Colonic mucosa (tissue), 4 donors: Measurements from ENCODE around the gene ADGRB3. TPM values are rescaled to one million over a fixed set of nuclear protein-coding genes. Genes with fewer than 3 reads are reported as not detected.

Experiments used
- DNase-seq: peaks from one replicate; pipeline ENCODE4 v3.0.0-alpha.2; 2020
- H3K27ac ChIP-seq: fragments of 200-600 bp; one replicate; pipeline ENCODE4 v1.8.0; 2021
- H3K27me3 ChIP-seq: fragments of 200-600 bp; one replicate; pipeline ENCODE4 v1.8.0; 2021
- H3K36me3 ChIP-seq: fragments of 200-600 bp; one replicate; pipeline ENCODE4 v1.8.0; 2021
- H3K4me1 ChIP-seq: fragments of 200-600 bp; one replicate; pipeline ENCODE4 v1.8.0; 2021; ENCODE audit warnings: mild to moderate bottlenecking
- H3K4me3 ChIP-seq: fragments of 200-600 bp; one replicate; pipeline ENCODE4 v1.8.0; 2021
- H3K9ac ChIP-seq, 2 donors: one replicate each; pipeline ENCODE4 v1.7.0; 2013; ENCODE audit warnings: control low read depth in 2 of 2, low read depth in 2 of 2, low read length in 2 of 2
- H3K9me3 ChIP-seq: fragments of 200-600 bp; one replicate; pipeline ENCODE4 v1.8.0; 2021
- intact Hi-C: fragments of 100-400 bp; cut with DNase I; formaldehyde crosslinking; loops from one replicate; pipeline ENCODE4 v1.14.1; 2022
- total RNA-seq, 2 donors: library from RNA; stranded (reverse); fragmentation: NEBNext Ultra II Directional in 1 of 2; extraction: Animal tissue kit (Norgen Biotek cat#: 25700) in 1 of 2; gene quantifications; one replicate each; pipeline ENCODE4 v1.2.1, GENCODE V29; 2021
- TF ChIP-seq, protein P1 (sequence below): fragments of 200-600 bp; IDR thresholded peaks from one replicate; pipeline ENCODE4 v1.8.0; 2022; ENCODE audit warnings: antibody characterized with exemption, mild to moderate bottlenecking
- donor health status: healthy.
- donor health status: DM: no; HTN: no; CAD: no.
- donor health status: DM: no; HTN: no; CAD: no.

ADGRB3 gene
- total RNA-seq, 2 donors from 2014 or later, result 0.42 to 0.98 TPM

GRCh38 chr6:69162811-69163210 lies 527.7 kb downstream of the ADGRB3 start:
- intact Hi-C loops, result no loop called here
- H3K27me3 ChIP-seq, result no peaks in the 10 kb centered on the region
- H3K36me3 ChIP-seq, result no peaks in the 10 kb centered on the region
- DNase-seq, result no peak
- H3K27ac ChIP-seq, result no peak overlapping the region
- H3K4me3 ChIP-seq, result no peak overlapping the region
- no peaks in the 10 kb centered on the region for H3K9me3 ChIP-seq
- TF ChIP-seq, protein P1, sequence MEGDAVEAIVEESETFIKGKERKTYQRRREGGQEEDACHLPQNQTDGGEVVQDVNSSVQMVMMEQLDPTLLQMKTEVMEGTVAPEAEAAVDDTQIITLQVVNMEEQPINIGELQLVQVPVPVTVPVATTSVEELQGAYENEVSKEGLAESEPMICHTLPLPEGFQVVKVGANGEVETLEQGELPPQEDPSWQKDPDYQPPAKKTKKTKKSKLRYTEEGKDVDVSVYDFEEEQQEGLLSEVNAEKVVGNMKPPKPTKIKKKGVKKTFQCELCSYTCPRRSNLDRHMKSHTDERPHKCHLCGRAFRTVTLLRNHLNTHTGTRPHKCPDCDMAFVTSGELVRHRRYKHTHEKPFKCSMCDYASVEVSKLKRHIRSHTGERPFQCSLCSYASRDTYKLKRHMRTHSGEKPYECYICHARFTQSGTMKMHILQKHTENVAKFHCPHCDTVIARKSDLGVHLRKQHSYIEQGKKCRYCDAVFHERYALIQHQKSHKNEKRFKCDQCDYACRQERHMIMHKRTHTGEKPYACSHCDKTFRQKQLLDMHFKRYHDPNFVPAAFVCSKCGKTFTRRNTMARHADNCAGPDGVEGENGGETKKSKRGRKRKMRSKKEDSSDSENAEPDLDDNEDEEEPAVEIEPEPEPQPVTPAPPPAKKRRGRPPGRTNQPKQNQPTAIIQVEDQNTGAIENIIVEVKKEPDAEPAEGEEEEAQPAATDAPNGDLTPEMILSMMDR, result no peak
- H3K9ac ChIP-seq, result no peak overlapping the region
- H3K4me1 ChIP-seq, result no peaks in the 10 kb centered on the region

DNA sequence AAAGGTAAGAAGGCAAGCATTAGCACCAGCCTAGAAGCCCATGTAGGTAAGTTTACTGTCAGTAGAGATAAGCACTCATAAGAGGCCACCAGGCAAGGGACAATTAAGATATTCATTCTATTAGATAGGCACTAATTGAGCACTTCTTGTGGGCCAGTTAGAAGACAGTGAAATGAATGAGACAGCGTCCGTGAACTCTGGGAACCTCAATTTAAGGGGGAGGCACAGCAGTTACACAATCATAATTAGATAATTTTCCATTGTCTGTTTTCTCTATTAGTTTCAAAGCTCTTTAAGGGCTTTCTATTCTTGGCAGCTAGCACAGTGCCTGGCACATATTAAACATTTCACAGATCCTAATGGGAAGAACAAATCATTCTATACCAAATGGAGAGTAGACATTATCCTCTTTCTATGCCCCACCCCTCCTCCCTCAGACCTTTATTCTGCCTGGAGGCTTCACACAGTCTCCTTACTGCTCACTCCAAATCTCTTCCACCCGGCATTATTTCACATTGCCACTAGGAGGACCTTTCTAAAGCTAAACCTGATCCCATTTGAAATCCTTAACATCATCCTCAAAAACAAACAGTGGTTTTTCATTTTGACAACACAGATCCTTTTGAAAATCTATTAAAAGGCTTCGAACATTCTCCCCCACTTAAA lies 529.6 kb downstream of the ADGRB3 start:
- TF ChIP-seq, protein P1, result no peak
- no peaks in the 10 kb centered on the region for H3K9me3 ChIP-seq
- no peaks in the 10 kb centered on the region for H3K36me3 ChIP-seq
- no peak overlapping the region for H3K27ac ChIP-seq
- H3K4me3 ChIP-seq, result no peak overlapping the region
- no peaks in the 10 kb centered on the region for H3K4me1 ChIP-seq
- no peak overlapping the region for H3K9ac ChIP-seq
- no peak for DNase-seq
- no peaks in the 10 kb centered on the region for H3K27me3 ChIP-seq
- intact Hi-C loops, result no loop called here

DNA sequence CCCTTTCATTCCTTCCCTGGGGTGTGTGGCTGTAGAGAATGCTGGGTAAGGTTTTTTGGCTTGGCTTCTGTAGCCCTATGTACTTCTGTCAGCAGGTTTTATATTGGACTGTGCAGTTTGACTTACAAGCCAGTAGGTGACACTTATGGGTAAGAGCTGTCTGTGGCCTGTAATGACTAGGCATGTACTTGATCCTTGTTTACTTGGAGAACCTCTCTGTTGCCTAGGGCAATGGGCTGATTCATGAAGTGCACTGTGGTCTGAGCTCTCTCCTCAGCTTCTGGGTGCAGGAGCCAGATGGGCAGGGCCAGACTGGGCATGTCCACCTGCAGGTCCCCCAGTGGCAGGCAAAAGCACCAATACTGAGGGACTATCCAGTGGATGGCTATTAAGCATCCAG lies 544.6 kb downstream of the ADGRB3 start:
- H3K9ac ChIP-seq, result no peak overlapping the region
- H3K9me3 ChIP-seq, result no peaks in the 10 kb centered on the region
- DNase-seq, result no peak
- H3K36me3 ChIP-seq, result no peaks in the 10 kb centered on the region
- no peak overlapping the region for H3K27ac ChIP-seq
- no peaks in the 10 kb centered on the region for H3K4me1 ChIP-seq
- intact Hi-C loops, result no loop called here
- TF ChIP-seq, protein P1, result no peak
- no peak overlapping the region for H3K4me3 ChIP-seq
- no peaks in the 10 kb centered on the region for H3K27me3 ChIP-seq

GRCh38 chr6:69180361-69181067 lies 545.4 kb downstream of the ADGRB3 start:
- intact Hi-C loops, result no loop called here
- no peak overlapping the region for H3K4me3 ChIP-seq
- no peaks in the 10 kb centered on the region for H3K4me1 ChIP-seq
- H3K27me3 ChIP-seq, result no peaks in the 10 kb centered on the region
- TF ChIP-seq, protein P1, result no peak
- no peak for DNase-seq
- no peaks in the 10 kb centered on the region for H3K9me3 ChIP-seq
- H3K36me3 ChIP-seq, result no peaks in the 10 kb centered on the region
- no peak overlapping the region for H3K27ac ChIP-seq
- H3K9ac ChIP-seq, result no peak overlapping the region

GRCh38 chr6:69181964-69182363 lies 546.9 kb downstream of the ADGRB3 start:
- no peak overlapping the region for H3K9ac ChIP-seq
- no peaks in the 10 kb centered on the region for H3K27me3 ChIP-seq
- no peaks in the 10 kb centered on the region for H3K36me3 ChIP-seq
- no peak overlapping the region for H3K27ac ChIP-seq
- H3K4me1 ChIP-seq, result no peaks in the 10 kb centered on the region
- H3K4me3 ChIP-seq, result no peak overlapping the region
- intact Hi-C loops, result no loop called here
- no peaks in the 10 kb centered on the region for H3K9me3 ChIP-seq
- TF ChIP-seq, protein P1, result no peak
- DNase-seq, result no peak
